H1 (cell line): ENCODE measurements around the gene TRIM29. TPM values are rescaled to one million over a fixed set of nuclear protein-coding genes. Genes with fewer than 3 reads are reported as not detected.

ENCODE experiments used
- CTCF ChIA-PET: fragments of 300-600 bp; sonication (Branson Sonifier 250); formaldehyde crosslinking; loops from one replicate; lab custom pipeline; 2021; ENCODE audit not compliant: partially characterized antibody; lab: Charles Lee
- POLR2A ChIA-PET: fragments of 300-600 bp; sonication (Branson Sonifier 250); formaldehyde crosslinking; loops from one replicate; lab custom pipeline; 2021; ENCODE audit warnings: inconsistent platforms; ENCODE audit not compliant: partially characterized antibody; lab: Charles Lee
- DNase-seq, 2 experiments: peaks; one replicate each; pipeline versions ENCODE4 v3.0.0 to v3.0.0-alpha.2; 2010 to 2022; ENCODE audit warnings: low spot score in 2 of 2, low read depth in 1 of 2, mixed read lengths in 1 of 2
- FAIRE-seq: peaks from 2 replicates; lab custom pipeline; 2011; peaks lifted over from hg19 to GRCh38; lab: Jason Lieb, UNC
- H2AFZ ChIP-seq: 2 replicates; pipeline ENCODE4 v1.8.1; 2012; ENCODE audit warnings: low read length, inconsistent platforms
- H2AK5ac ChIP-seq: 2 replicates; pipeline ENCODE4 v1.6.1; 2013; ENCODE audit warnings: low read depth, low read length
- H2BK120ac ChIP-seq: replicated peaks from 2 replicates; pipeline ENCODE3; 2013; ENCODE audit warnings: low read depth, low read length, inconsistent platforms
- H2BK12ac ChIP-seq: 2 replicates; pipeline ENCODE4 v1.6.1; 2013; ENCODE audit warnings: low read depth, low read length
- H2BK15ac ChIP-seq: 2 replicates; pipeline ENCODE4 v1.6.1; 2013; ENCODE audit warnings: low read length
- H2BK20ac ChIP-seq: 2 replicates; pipeline ENCODE4 v1.6.1; 2013; ENCODE audit warnings: low read length
- H2BK5ac ChIP-seq: 2 replicates; pipeline ENCODE4 v1.6.1; 2013; ENCODE audit warnings: low read depth, low read length
- H3K14ac ChIP-seq: 2 replicates; pipeline ENCODE4 v1.6.1; 2013; ENCODE audit warnings: inconsistent platforms; ENCODE audit not compliant: insufficient read length
- H3K18ac ChIP-seq: 2 replicates; pipeline ENCODE4 v1.6.1; 2013; ENCODE audit warnings: low read length; ENCODE audit errors: extremely low read depth
- H3K23ac ChIP-seq: 2 replicates; pipeline ENCODE4 v1.6.1; 2013; ENCODE audit warnings: inconsistent platforms; ENCODE audit not compliant: insufficient read length
- H3K23me2 ChIP-seq: 2 replicates; pipeline ENCODE4 v1.6.1; 2013; ENCODE audit warnings: low read depth, low read length
- H3K27ac ChIP-seq: 2 replicates; pipeline ENCODE4 v1.6.1; 2011; ENCODE audit warnings: low read depth, low read length, inconsistent platforms
- H3K27me3 ChIP-seq, 4 experiments: replicated peaks in 1 of 4; 1 replicate in 1 of 4; 2 replicates in 3 of 4; pipeline versions ENCODE4 v1.6.1 to v1.8.1; 2011 to 2013; ENCODE audit warnings: low read length in 3 of 4, mild to moderate bottlenecking in 3 of 4, inconsistent platforms in 2 of 4, mixed read lengths in 2 of 4, moderate library complexity in 1 of 4; ENCODE audit not compliant: control insufficient read depth in 3 of 4, insufficient read depth in 3 of 4; ENCODE audit errors: extremely low read depth in 1 of 4
- H3K36me3 ChIP-seq, 4 experiments: 2 replicates each; pipeline versions ENCODE4 v1.6.1 to v1.8.1; 2011 to 2013; ENCODE audit warnings: mild to moderate bottlenecking in 4 of 4, low read length in 3 of 4, moderate library complexity in 2 of 4, control low read depth in 1 of 4, inconsistent platforms in 1 of 4; ENCODE audit not compliant: insufficient read depth in 4 of 4, control insufficient read depth in 2 of 4
- H3K4ac ChIP-seq: replicated peaks from 2 replicates; pipeline ENCODE3; 2013; ENCODE audit warnings: low read length, low read depth, mixed read lengths, inconsistent platforms; ENCODE audit not compliant: insufficient read length
- H3K4me1 ChIP-seq, 4 experiments: replicated peaks in 1 of 4; 1 replicate in 1 of 4; 2 replicates in 3 of 4; pipeline versions ENCODE4 v1.6.1 to v1.8.1; 2011 to 2013; ENCODE audit warnings: low read length in 3 of 4, inconsistent platforms in 2 of 4, mixed read lengths in 1 of 4; ENCODE audit not compliant: insufficient read depth in 4 of 4, control insufficient read depth in 3 of 4
- H3K4me2 ChIP-seq, 2 experiments: 2 replicates each; pipeline versions ENCODE4 v1.6.1 to v1.8.1; 2011 to 2013; ENCODE audit warnings: low read depth in 2 of 2, low read length in 2 of 2, control low read depth in 1 of 2, inconsistent platforms in 1 of 2, mild to moderate bottlenecking in 1 of 2; ENCODE audit not compliant: insufficient read depth in 1 of 2
- H3K4me3 ChIP-seq, 4 experiments: fragments of 200-600, 300-600 bp in 1 of 4; sonication (generic), shearing (Covaris generic), sonication (Bioruptor Twin) in 1 of 4; 2 replicates each; pipeline versions ENCODE4 v1.5.1 to v1.8.1; 2011 to 2016; ENCODE audit warnings: low read length in 4 of 4, low read depth in 3 of 4, control low read depth in 2 of 4, inconsistent platforms in 2 of 4, mild to moderate bottlenecking in 2 of 4, mixed read lengths in 1 of 4, moderate library complexity in 1 of 4; ENCODE audit not compliant: insufficient read depth in 2 of 4; ENCODE audit errors: extremely low read depth in 1 of 4
- H3K56ac ChIP-seq: replicated peaks from 2 replicates; pipeline ENCODE3; 2013; ENCODE audit warnings: low read depth, mild to moderate bottlenecking, mixed read lengths, low read length, inconsistent platforms; ENCODE audit not compliant: insufficient read length
- H3K79me1 ChIP-seq: 2 replicates; pipeline ENCODE4 v1.6.1; 2013; ENCODE audit warnings: low read depth, low read length, control low read depth
- H3K79me2 ChIP-seq, 2 experiments: 2 replicates each; pipeline versions ENCODE4 v1.6.1 to v1.8.1; 2012 to 2013; ENCODE audit warnings: low read length in 2 of 2, mild to moderate bottlenecking in 2 of 2, inconsistent platforms in 1 of 2; ENCODE audit not compliant: insufficient read depth in 2 of 2, control insufficient read depth in 1 of 2
- H3K9ac ChIP-seq, 4 experiments: replicated peaks in 1 of 4; 1 replicate in 1 of 4; 2 replicates in 3 of 4; pipeline versions ENCODE4 v1.6.1 to v1.8.1; 2011 to 2013; ENCODE audit warnings: low read depth in 3 of 4, low read length in 3 of 4, control low read depth in 2 of 4, mild to moderate bottlenecking in 2 of 4, moderate library complexity in 2 of 4, inconsistent platforms in 1 of 4; ENCODE audit errors: extremely low read depth in 1 of 4
- H3K9me3 ChIP-seq, 2 experiments: 2 replicates each; pipeline versions ENCODE4 v1.6.1 to v1.8.1; 2012 to 2013; ENCODE audit warnings: mild to moderate bottlenecking in 2 of 2, moderate library complexity in 2 of 2, control low read depth in 1 of 2, inconsistent platforms in 1 of 2, low read depth in 1 of 2, low read length in 1 of 2, mixed read lengths in 1 of 2; ENCODE audit not compliant: insufficient read depth in 2 of 2
- H4K20me1 ChIP-seq, 2 experiments: replicated peaks in 1 of 2; 2 replicates each; pipeline versions ENCODE3 to v1.8.1; 2011 to 2013; ENCODE audit warnings: inconsistent platforms in 2 of 2, low read length in 2 of 2, mild to moderate bottlenecking in 1 of 2; ENCODE audit not compliant: insufficient read depth in 2 of 2, control insufficient read depth in 1 of 2
- H4K5ac ChIP-seq: 2 replicates; pipeline ENCODE4 v1.6.1; 2013; ENCODE audit warnings: low read length, low read depth, mixed read lengths, inconsistent platforms; ENCODE audit not compliant: insufficient read length
- H4K8ac ChIP-seq: 2 replicates; pipeline ENCODE4 v1.8.0; 2013; ENCODE audit warnings: mild to moderate bottlenecking, moderate library complexity, low read length, inconsistent platforms; ENCODE audit not compliant: insufficient read depth; ENCODE audit errors: extremely low read depth
- H4K91ac ChIP-seq: replicated peaks from 2 replicates; pipeline ENCODE3; 2013; ENCODE audit warnings: low read length, mixed read lengths, inconsistent platforms; ENCODE audit not compliant: insufficient read length
- CBX5 ChIP-seq: fragments of 300-800, 300-1000 bp; sonication (generic); IDR thresholded peaks from 2 replicates; pipeline ENCODE4 v1.7.1; 2016; ENCODE audit warnings: antibody characterized with exemption, low read length, low read depth
- EP300 ChIP-seq, 2 experiments: IDR thresholded peaks; 1 replicate in 1 of 2; 2 replicates in 1 of 2; pipeline ENCODE4 v1.6.1; 2011 to 2012; ENCODE audit warnings: low read depth in 2 of 2, low read length in 2 of 2, mild to moderate bottlenecking in 2 of 2, borderline replicate concordance in 1 of 2, inconsistent platforms in 1 of 2, moderate library complexity in 1 of 2
- JUN ChIP-seq: IDR thresholded peaks from 2 replicates; pipeline ENCODE4 v1.6.1; 2011; ENCODE audit warnings: low read depth, mild to moderate bottlenecking, improper control_type of control experiment, low read length
- SP1 ChIP-seq: IDR thresholded peaks from 2 replicates; pipeline ENCODE4 v1.6.1; 2011; ENCODE audit warnings: low read depth, low read length
- ZNF274 ChIP-seq: IDR thresholded peaks from 2 replicates; pipeline ENCODE4 v1.7.0; 2012; ENCODE audit warnings: low read length, borderline replicate concordance; ENCODE audit errors: extremely low read depth
- WGBS, 2 experiments: shearing (Covaris generic) in 1 of 2; methylation state at CpG; one replicate each; pipeline versions ENCODE4 v1.1.6 to v1.1.7; 2013 to 2015; ENCODE audit warnings: low lambda C conversion rate in 2 of 2, mixed read lengths in 2 of 2, inconsistent platforms in 1 of 2, low coverage in 1 of 2, missing lambda C conversion rate in 1 of 2; ENCODE audit not compliant: insufficient replicate concordance in 2 of 2, insufficient coverage in 1 of 2, insufficient read length in 1 of 2; ENCODE audit errors: extremely low coverage in 1 of 2, missing lambda C conversion rate in 1 of 2; 5-methylcytosine and 5-hydroxymethylcytosine counted together
- polyA plus RNA-seq, 7 experiments: library from polyadenylated mRNA; depleted of rRNA in 3 of 7; stranded (reverse) in 5 of 7; unstranded in 2 of 7; fragments of >200 nt in 5 of 7; fragments of 200-250 nt in 2 of 7; gene quantifications; 1 replicate in 5 of 7; 2 replicates in 1 of 7; 4 replicates in 1 of 7; pipeline versions ENCODE4 v1.2.1 to v1.2.3, GENCODE V29; 2011 to 2013; ENCODE audit warnings: missing spikeins in 2 of 7, mixed read lengths in 2 of 7
- total RNA-seq: library from RNA; stranded (reverse); fragmentation: NEBNext Ultra II Directional; extraction: Animal tissue kit (Norgen Biotek cat#: 25700); gene quantifications from 2 replicates; pipeline ENCODE4 v1.2.1, GENCODE V29; 2021
- TF ChIP-seq, protein P1 (sequence below): IDR thresholded peaks from 2 replicates; pipeline ENCODE4 v1.6.1; 2011; ENCODE audit warnings: low read length, improper control_type of control experiment

TRIM29 gene
- total and polyA plus RNA-seq, 2 of the 8 experiments (the other 6 are each of a cell fraction or from before 2014, with no cell fraction given) = 0.17 to 0.43 TPM

- H3K4me3 ChIP-seq = no peak overlapping the region
- H2BK15ac ChIP-seq = no peak overlapping the region
- no peak overlapping the region for H3K14ac ChIP-seq
- no peaks in the 10 kb centered on the region for H3K79me2 ChIP-seq
- peaks cover 0 to 2% (median 1%) of the 10 kb centered on the region in 4 experiments; a peak in 1 of 7 replicates for H3K27me3 ChIP-seq
- no peak overlapping the region for H4K91ac ChIP-seq
- no peaks in the 10 kb centered on the region for H3K79me1 ChIP-seq
- no peak overlapping the region; the same call in 1 of the 2 replicates for H4K8ac ChIP-seq
- no peaks in the 10 kb centered on the region for H3K36me3 ChIP-seq
- DNase-seq (no peak), FAIRE-seq (no peak)
- H3K4ac ChIP-seq = no peak overlapping the region
- H3K23ac ChIP-seq = no peak overlapping the region
- H3K9me3 ChIP-seq = no peaks in the 10 kb centered on the region
- no peaks in the 10 kb centered on the region for H4K20me1 ChIP-seq
- no peak overlapping the region for H2AK5ac ChIP-seq
- 88% methylated on average over 11 of the region's 11 CpGs; no CpG with 5 or more reads in 1 of the 2 experiments for WGBS, 2 experiments
- H2BK5ac ChIP-seq = no peak overlapping the region
- H3K18ac ChIP-seq = no peak overlapping the region
- CTCF ChIA-PET = interaction anchor here (0.5 to 8.0 kb wide), 32 partner anchors 10 to 625 kb away, joined by 3 to 146 read pairs (median 5); no protein-coding TSS in a partner anchor
- POLR2A ChIA-PET = no interaction called here
- no peak overlapping the region for H3K27ac ChIP-seq
- no peak overlapping the region for H4K5ac ChIP-seq
- no peak overlapping the region; the same call in 1 of the 2 replicates for H2BK20ac ChIP-seq
- H3K4me1 ChIP-seq = peaks cover 2 to 10% (median 7%) of the 10 kb centered on the region in 4 experiments
- H2AFZ ChIP-seq = no peak overlapping the region
- no peak overlapping the region for H2BK12ac ChIP-seq
- no peak overlapping the region for H2BK120ac ChIP-seq
- no peak overlapping the region for H3K56ac ChIP-seq
- 0 out of 4 replicates have a peak overlapping the region, but pooled peaks of 1 of the 2 experiments have one; percentile 26 for H3K4me2 ChIP-seq
- no peak overlapping the region for H3K9ac ChIP-seq
- no peaks in the 10 kb centered on the region; the same call in 1 of the 2 replicates for H3K23me2 ChIP-seq
- TF ChIP-seq EP300 (IDR thresholded peaks at IDR 0.05; ENCODE audit: borderline replicate concordance in 1 of 2, low read depth in 2 of 2, low read length in 2 of 2) = no peak
- no peak for TF ChIP-seq SP1
- no peak for TF ChIP-seq JUN
- no peak for TF ChIP-seq CBX5
- no peak for TF ChIP-seq ZNF274
- TF ChIP-seq, protein P1, sequence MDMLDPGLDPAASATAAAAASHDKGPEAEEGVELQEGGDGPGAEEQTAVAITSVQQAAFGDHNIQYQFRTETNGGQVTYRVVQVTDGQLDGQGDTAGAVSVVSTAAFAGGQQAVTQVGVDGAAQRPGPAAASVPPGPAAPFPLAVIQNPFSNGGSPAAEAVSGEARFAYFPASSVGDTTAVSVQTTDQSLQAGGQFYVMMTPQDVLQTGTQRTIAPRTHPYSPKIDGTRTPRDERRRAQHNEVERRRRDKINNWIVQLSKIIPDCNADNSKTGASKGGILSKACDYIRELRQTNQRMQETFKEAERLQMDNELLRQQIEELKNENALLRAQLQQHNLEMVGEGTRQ = no peak
Observed at GRCh38 chr11:120106354-120107150, 31.4 kb downstream of the TRIM29 start.
